ENCODE results near the gene PDLIM4.

PDLIM4 gene

DNA sequence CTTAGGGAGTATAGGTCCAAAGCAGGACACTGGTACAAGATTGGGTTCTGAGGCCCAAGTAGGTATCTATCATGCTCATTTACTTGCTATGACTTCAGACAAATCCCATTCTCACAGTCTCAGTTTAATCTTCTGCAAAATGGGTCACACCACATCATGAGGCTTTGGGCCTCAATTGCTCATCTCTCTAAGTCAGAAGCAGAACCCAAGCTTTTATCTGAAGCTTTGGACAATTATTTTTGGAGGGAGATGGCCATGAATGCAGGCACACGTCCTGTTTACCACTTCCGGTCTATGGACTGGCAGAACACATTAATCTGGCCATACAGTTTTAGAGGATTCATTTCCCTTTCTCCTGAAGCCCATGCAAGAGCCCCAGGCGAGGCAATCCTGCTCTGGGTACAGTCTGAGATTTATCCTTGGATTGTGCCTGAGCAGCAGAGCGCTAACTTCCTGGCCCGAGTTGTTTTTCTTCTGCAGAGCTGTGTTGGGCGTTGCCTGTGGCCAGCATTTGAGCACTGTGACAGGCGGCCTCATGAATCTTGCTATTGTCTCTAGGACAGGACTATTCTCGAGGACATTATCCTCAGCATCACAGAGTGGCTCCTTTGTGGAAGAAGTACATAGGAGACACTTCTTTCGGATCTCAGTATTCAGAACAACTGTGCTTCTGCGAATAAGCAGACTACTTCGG lies 52.8 kb downstream of the PDLIM4 start:
- H3K27ac ChIP-seq, result no peak overlapping the region
- H3K4me1 ChIP-seq, result peaks cover 3% of the 10 kb centered on the region
- no peak overlapping the region for H2AFZ ChIP-seq
- no peaks in the 10 kb centered on the region for H3K79me2 ChIP-seq
- H3K4me2 ChIP-seq (ENCODE audit: low read length), result no peak overlapping the region
- no peaks in the 10 kb centered on the region for H3K36me3 ChIP-seq (ENCODE audit: control insufficient read depth, insufficient read depth, low read length)
- H3K9me3 ChIP-seq (ENCODE audit: control insufficient read depth, low read length), result no peaks in the 10 kb centered on the region
- no peak overlapping the region for H3K9ac ChIP-seq
- H3K27me3 ChIP-seq (ENCODE audit: control insufficient read depth, insufficient read depth, low read length), result no peaks in the 10 kb centered on the region
- no peak overlapping the region for H3K4me3 ChIP-seq (ENCODE audit: low read depth, low read length)
- TF ChIP-seq, protein P1, sequence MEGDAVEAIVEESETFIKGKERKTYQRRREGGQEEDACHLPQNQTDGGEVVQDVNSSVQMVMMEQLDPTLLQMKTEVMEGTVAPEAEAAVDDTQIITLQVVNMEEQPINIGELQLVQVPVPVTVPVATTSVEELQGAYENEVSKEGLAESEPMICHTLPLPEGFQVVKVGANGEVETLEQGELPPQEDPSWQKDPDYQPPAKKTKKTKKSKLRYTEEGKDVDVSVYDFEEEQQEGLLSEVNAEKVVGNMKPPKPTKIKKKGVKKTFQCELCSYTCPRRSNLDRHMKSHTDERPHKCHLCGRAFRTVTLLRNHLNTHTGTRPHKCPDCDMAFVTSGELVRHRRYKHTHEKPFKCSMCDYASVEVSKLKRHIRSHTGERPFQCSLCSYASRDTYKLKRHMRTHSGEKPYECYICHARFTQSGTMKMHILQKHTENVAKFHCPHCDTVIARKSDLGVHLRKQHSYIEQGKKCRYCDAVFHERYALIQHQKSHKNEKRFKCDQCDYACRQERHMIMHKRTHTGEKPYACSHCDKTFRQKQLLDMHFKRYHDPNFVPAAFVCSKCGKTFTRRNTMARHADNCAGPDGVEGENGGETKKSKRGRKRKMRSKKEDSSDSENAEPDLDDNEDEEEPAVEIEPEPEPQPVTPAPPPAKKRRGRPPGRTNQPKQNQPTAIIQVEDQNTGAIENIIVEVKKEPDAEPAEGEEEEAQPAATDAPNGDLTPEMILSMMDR (IDR thresholded peaks at IDR 0.05), result no peak

DNA sequence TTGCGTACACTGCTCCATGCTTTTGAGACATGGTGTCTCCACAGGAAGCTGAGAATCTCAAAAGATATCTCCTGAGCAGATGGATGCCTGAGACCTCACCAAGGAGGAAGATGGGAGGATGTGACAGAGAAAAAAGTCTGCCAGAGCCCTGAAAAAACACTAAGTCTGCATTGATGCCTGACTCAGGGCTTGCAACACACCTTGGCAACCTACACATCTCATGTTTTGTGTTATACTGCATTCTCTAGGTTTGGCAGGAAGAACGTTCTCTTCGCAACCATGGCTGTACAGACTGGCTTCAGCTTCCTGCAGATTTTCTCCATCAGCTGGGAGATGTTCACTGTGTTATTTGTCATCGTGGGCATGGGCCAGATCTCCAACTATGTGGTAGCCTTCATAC lies 55.9 kb downstream of the PDLIM4 start:
- TF ChIP-seq, protein P1 (IDR thresholded peaks at IDR 0.05), result no peak
- Histone ChIP-seq H3K4me3 (ENCODE audit: low read depth, low read length) (no peak overlapping the region), H3K9me3 (ENCODE audit: control insufficient read depth, low read length) (no peaks in the 10 kb centered on the region), H3K27ac (no peak overlapping the region), H3K79me2 (no peaks in the 10 kb centered on the region), H3K36me3 (ENCODE audit: control insufficient read depth, insufficient read depth, low read length) (no peaks in the 10 kb centered on the region), H2AFZ (no peak overlapping the region), H3K4me1 (peaks cover 3% of the 10 kb centered on the region), H3K4me2 (ENCODE audit: low read length) (no peak overlapping the region), H3K9ac (no peak overlapping the region), H3K27me3 (ENCODE audit: control insufficient read depth, insufficient read depth, low read length) (no peaks in the 10 kb centered on the region)

DNA sequence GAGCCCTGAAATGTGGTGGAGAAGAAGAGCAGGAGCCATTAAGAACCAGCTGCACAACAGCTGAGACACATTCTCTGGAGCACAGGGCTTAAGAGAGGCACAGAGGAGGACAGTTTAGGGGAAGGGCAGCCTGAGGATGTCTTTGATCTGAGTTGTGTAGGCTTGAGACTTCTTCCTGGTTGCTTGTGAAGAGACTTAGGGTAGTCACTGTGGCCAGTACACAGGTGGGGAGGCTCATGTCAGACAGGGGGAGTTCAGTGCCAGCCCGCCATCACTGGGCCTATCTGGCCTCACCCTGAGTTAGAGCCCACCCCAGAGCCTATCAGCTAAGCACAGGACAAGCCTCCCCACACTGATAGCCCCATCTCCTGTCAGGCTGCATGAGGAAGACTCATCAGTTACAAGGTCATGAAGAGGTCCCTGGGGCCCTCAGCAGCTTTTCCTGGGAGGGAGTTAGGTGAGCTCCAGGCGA lies 56.5 kb downstream of the PDLIM4 start:
- Histone ChIP-seq H3K9me3 (ENCODE audit: control insufficient read depth, low read length) (no peaks in the 10 kb centered on the region), H2AFZ (no peak overlapping the region), H3K79me2 (no peaks in the 10 kb centered on the region), H3K4me3 (ENCODE audit: low read depth, low read length) (no peak overlapping the region), H3K36me3 (ENCODE audit: control insufficient read depth, insufficient read depth, low read length) (no peaks in the 10 kb centered on the region), H3K27ac (no peak overlapping the region), H3K4me1 (peaks cover 3% of the 10 kb centered on the region), H3K27me3 (ENCODE audit: control insufficient read depth, insufficient read depth, low read length) (no peaks in the 10 kb centered on the region), H3K9ac (no peak overlapping the region), H3K4me2 (ENCODE audit: low read length) (no peak overlapping the region)
- TF ChIP-seq, protein P1 (IDR thresholded peaks at IDR 0.05), result no peak

DNA sequence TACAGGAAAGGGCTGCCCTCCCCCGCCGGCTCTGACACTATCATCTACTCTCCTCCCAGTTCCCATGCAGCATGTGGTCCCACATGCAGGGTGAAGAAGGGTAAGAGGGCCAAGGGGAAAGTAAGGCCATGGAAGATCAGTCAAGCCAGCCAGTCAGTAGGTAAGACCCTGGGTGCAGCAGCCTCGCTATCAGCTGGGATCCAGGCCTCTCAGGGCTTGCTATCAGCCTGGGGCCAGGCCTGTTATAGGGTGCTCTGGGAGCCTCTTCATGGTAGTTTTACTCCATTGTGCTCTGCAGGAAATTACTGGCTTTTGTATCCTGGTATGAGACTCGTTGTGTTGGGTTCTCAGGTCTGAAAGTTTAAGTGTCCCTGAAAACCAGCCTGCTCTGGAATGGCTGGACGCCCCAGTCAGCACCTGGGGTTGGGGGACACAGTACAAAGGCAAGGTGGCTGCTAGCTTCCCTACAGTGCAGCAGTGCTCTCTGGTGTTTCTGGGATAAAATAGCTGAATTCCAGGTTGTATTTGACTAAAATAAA lies 58.1 kb downstream of the PDLIM4 start:
- H3K9ac ChIP-seq, result no peak overlapping the region
- no peaks in the 10 kb centered on the region for H3K79me2 ChIP-seq
- no peak overlapping the region for H3K27ac ChIP-seq
- H2AFZ ChIP-seq, result no peak overlapping the region
- H3K4me2 ChIP-seq (ENCODE audit: low read length), result no peak overlapping the region
- no peaks in the 10 kb centered on the region for H3K27me3 ChIP-seq (ENCODE audit: control insufficient read depth, insufficient read depth, low read length)
- H3K36me3 ChIP-seq (ENCODE audit: control insufficient read depth, insufficient read depth, low read length), result no peaks in the 10 kb centered on the region
- H3K4me3 ChIP-seq (ENCODE audit: low read depth, low read length), result no peak overlapping the region
- TF ChIP-seq, protein P1 (IDR thresholded peaks at IDR 0.05), result no peak
- H3K9me3 ChIP-seq (ENCODE audit: control insufficient read depth, low read length), result no peaks in the 10 kb centered on the region
- no peaks in the 10 kb centered on the region for H3K4me1 ChIP-seq

DNA sequence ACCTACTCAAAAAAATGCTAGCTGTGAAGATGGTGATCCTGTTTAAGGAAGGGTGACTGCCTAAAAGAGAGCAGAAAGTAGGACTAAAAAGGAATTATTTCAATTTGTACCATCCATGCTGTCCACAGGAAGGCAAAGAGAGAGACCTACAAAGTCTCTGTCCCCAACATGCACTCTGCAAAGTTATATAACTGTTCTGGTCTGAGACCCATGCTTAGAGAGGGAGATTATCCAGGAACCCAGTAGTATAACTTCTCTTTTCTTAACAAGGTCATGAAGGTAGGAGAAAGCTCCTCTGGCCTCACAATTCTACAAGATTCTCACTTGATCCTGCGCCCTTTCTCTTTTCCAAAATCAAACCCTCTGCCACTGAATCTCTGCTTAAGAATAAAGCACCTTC lies 62.5 kb downstream of the PDLIM4 start:
- TF ChIP-seq, protein P1 (IDR thresholded peaks at IDR 0.05), result no peak
- Histone ChIP-seq H3K27ac (no peak overlapping the region), H3K79me2 (no peaks in the 10 kb centered on the region), H3K36me3 (ENCODE audit: control insufficient read depth, insufficient read depth, low read length) (no peaks in the 10 kb centered on the region), H3K9me3 (ENCODE audit: control insufficient read depth, low read length) (no peaks in the 10 kb centered on the region), H3K9ac (no peak overlapping the region), H3K4me1 (no peaks in the 10 kb centered on the region), H3K4me2 (ENCODE audit: low read length) (no peak overlapping the region), H3K4me3 (ENCODE audit: low read depth, low read length) (no peak overlapping the region), H3K27me3 (ENCODE audit: control insufficient read depth, insufficient read depth, low read length) (no peaks in the 10 kb centered on the region), H2AFZ (no peak overlapping the region)

Data from parathyroid adenoma (tissue), 2 donors.